ENCODE measurements around the gene WSB2.

The WSB2 gene

GRCh38 chr12:118061873-118062843, 1.2 kb upstream of the WSB2 start:
- Histone ChIP-seq H3K9me3 (ENCODE audit: control insufficient read depth, low read length) (no peaks in the 10 kb centered on the region), H3K36me3 (ENCODE audit: control insufficient read depth, insufficient read depth, low read length) (peaks cover 5% of the 10 kb centered on the region), H3K4me1 (ENCODE audit: control insufficient read depth, insufficient read depth, low read length, poor library complexity, severe bottlenecking) (peaks cover 6% of the 10 kb centered on the region), H3K27ac (ENCODE audit: low read depth, low read length, severe bottlenecking) (peak overlapping the region; percentile 66), H3K4me3 (ENCODE audit: extremely low read depth, insufficient read depth, low read length, poor library complexity, severe bottlenecking) (peak overlapping the region; percentile 91)
- WGBS, 2 experiments (ENCODE audit: insufficient coverage in 2 of 2), result 2% methylated on average over 31 to 41 of the region's 44 CpGs

GRCh38 chr12:118060301-118061010, 523 bp downstream of the WSB2 start:
- peaks cover 6% of the 10 kb centered on the region for H3K4me1 ChIP-seq (ENCODE audit: control insufficient read depth, insufficient read depth, low read length, poor library complexity, severe bottlenecking)
- peak overlapping the region; percentile 58 for H3K4me3 ChIP-seq (ENCODE audit: extremely low read depth, insufficient read depth, low read length, poor library complexity, severe bottlenecking)
- H3K9me3 ChIP-seq (ENCODE audit: control insufficient read depth, low read length), result no peaks in the 10 kb centered on the region
- H3K27ac ChIP-seq (ENCODE audit: low read depth, low read length, severe bottlenecking), result peak overlapping the region; percentile 33
- WGBS, 2 experiments (ENCODE audit: insufficient coverage in 2 of 2), result 0% methylated on average over 11 to 12 of the region's 46 CpGs
- H3K36me3 ChIP-seq (ENCODE audit: control insufficient read depth, insufficient read depth, low read length), result peaks cover 5% of the 10 kb centered on the region

- Histone ChIP-seq H3K27ac (ENCODE audit: low read depth, low read length, severe bottlenecking) (peak overlapping the region; percentile 33), H3K4me3 (ENCODE audit: extremely low read depth, insufficient read depth, low read length, poor library complexity, severe bottlenecking) (peak overlapping the region; percentile 58)
- WGBS, 2 experiments (ENCODE audit: insufficient coverage in 2 of 2), result 29 to 34% methylated on average over 3 to 4 of the region's 11 CpGs
These were observed 1.4 kb downstream of the WSB2 start for GRCh38 chr12:118059341-118060191.

DNA sequence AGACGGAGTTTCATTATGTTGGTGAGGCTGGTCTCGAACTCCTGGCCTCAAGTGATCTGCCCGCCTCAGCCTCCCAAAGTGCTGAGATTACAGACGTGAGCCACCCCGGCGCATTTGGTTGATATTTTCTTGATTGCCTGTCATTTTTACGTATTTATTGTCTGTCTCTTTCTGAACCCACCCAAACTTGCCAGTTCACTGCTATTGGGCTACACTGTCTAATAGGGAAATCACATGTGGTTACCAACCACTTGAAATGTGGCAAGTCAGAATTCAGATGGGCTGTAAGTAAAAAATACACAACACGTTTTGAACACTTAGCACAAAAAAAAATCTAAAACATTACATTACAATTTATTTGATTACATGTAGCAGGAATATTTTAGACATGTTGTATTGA, 2.1 kb downstream of the WSB2 start:
- H3K9me3 ChIP-seq (ENCODE audit: control insufficient read depth, low read length), result no peaks in the 10 kb centered on the region
- peaks cover 6% of the 10 kb centered on the region for H3K4me1 ChIP-seq (ENCODE audit: control insufficient read depth, insufficient read depth, low read length, poor library complexity, severe bottlenecking)
- no peak overlapping the region for H3K27ac ChIP-seq (ENCODE audit: low read depth, low read length, severe bottlenecking)
- 96 to 97% methylated on average over 6 to 7 of the region's 8 CpGs for WGBS, 2 experiments (ENCODE audit: insufficient coverage in 2 of 2)
- no peak overlapping the region for H3K4me3 ChIP-seq (ENCODE audit: extremely low read depth, insufficient read depth, low read length, poor library complexity, severe bottlenecking)
- peaks cover 5% of the 10 kb centered on the region for H3K36me3 ChIP-seq (ENCODE audit: control insufficient read depth, insufficient read depth, low read length)

More at GRCh38 chr12:118059341-118060191, 1.4 kb downstream of the WSB2 start:
- peaks cover 6% of the 10 kb centered on the region for H3K4me1 ChIP-seq (ENCODE audit: control insufficient read depth, insufficient read depth, low read length, poor library complexity, severe bottlenecking)
- peaks cover 5% of the 10 kb centered on the region for H3K36me3 ChIP-seq (ENCODE audit: control insufficient read depth, insufficient read depth, low read length)
- no peaks in the 10 kb centered on the region for H3K9me3 ChIP-seq (ENCODE audit: control insufficient read depth, low read length)

- peaks cover 9% of the 10 kb centered on the region for H3K4me1 ChIP-seq (ENCODE audit: control insufficient read depth, insufficient read depth, low read length, poor library complexity, severe bottlenecking)
- H3K4me3 ChIP-seq (ENCODE audit: extremely low read depth, insufficient read depth, low read length, poor library complexity, severe bottlenecking), result no peak overlapping the region
- H3K27ac ChIP-seq (ENCODE audit: low read depth, low read length, severe bottlenecking), result no peak overlapping the region
- H3K9me3 ChIP-seq (ENCODE audit: control insufficient read depth, low read length), result no peaks in the 10 kb centered on the region
- H3K36me3 ChIP-seq (ENCODE audit: control insufficient read depth, insufficient read depth, low read length), result peaks cover 5% of the 10 kb centered on the region
- 95 to 98% methylated on average over 6 to 7 of the region's 7 CpGs for WGBS, 2 experiments (ENCODE audit: insufficient coverage in 2 of 2)
These were observed 2.8 kb downstream of the WSB2 start for GRCh38 chr12:118058227-118058626.

- H3K4me3 ChIP-seq (ENCODE audit: extremely low read depth, insufficient read depth, low read length, poor library complexity, severe bottlenecking), result no peak overlapping the region
- H3K9me3 ChIP-seq (ENCODE audit: control insufficient read depth, low read length), result no peaks in the 10 kb centered on the region
- peaks cover 14% of the 10 kb centered on the region for H3K4me1 ChIP-seq (ENCODE audit: control insufficient read depth, insufficient read depth, low read length, poor library complexity, severe bottlenecking)
- H3K27ac ChIP-seq (ENCODE audit: low read depth, low read length, severe bottlenecking), result no peak overlapping the region
- 92 to 93% methylated on average over 8 to 11 of the region's 13 CpGs for WGBS, 2 experiments (ENCODE audit: insufficient coverage in 2 of 2)
- peaks cover 16% of the 10 kb centered on the region for H3K36me3 ChIP-seq (ENCODE audit: control insufficient read depth, insufficient read depth, low read length)
These were observed 4.9 kb downstream of the WSB2 start for GRCh38 chr12:118055865-118056773.

GRCh38 chr12:118055144-118055557, 5.8 kb downstream of the WSB2 start:
- Histone ChIP-seq H3K36me3 (ENCODE audit: control insufficient read depth, insufficient read depth, low read length) (peaks cover 26% of the 10 kb centered on the region), H3K4me1 (ENCODE audit: control insufficient read depth, insufficient read depth, low read length, poor library complexity, severe bottlenecking) (peaks cover 14% of the 10 kb centered on the region), H3K9me3 (ENCODE audit: control insufficient read depth, low read length) (no peaks in the 10 kb centered on the region), H3K4me3 (ENCODE audit: extremely low read depth, insufficient read depth, low read length, poor library complexity, severe bottlenecking) (no peak overlapping the region), H3K27ac (ENCODE audit: low read depth, low read length, severe bottlenecking) (no peak overlapping the region)
- WGBS, 2 experiments (ENCODE audit: insufficient coverage in 2 of 2), result 83 to 100% methylated on average over 1 of the region's 2 CpGs

GRCh38 chr12:118053071-118053985, 7.7 kb downstream of the WSB2 start:
- H3K36me3 ChIP-seq (ENCODE audit: control insufficient read depth, insufficient read depth, low read length), result peaks cover 42% of the 10 kb centered on the region
- peaks cover 11% of the 10 kb centered on the region for H3K4me1 ChIP-seq (ENCODE audit: control insufficient read depth, insufficient read depth, low read length, poor library complexity, severe bottlenecking)
- H3K9me3 ChIP-seq (ENCODE audit: control insufficient read depth, low read length), result no peaks in the 10 kb centered on the region
- 92 to 97% methylated on average over 8 of the region's 10 CpGs for WGBS, 2 experiments (ENCODE audit: insufficient coverage in 2 of 2)
- peak overlapping the region; percentile 75 for H3K27ac ChIP-seq (ENCODE audit: low read depth, low read length, severe bottlenecking)
- H3K4me3 ChIP-seq (ENCODE audit: extremely low read depth, insufficient read depth, low read length, poor library complexity, severe bottlenecking), result no peak overlapping the region
